COLO668 (cell line): Measurements from ENCODE around the gene RIMBP2.

Experiments
- DNase-seq: peaks from one replicate; lab custom pipeline; 2025; ENCODE audit not compliant: unreplicated experiment; lab: John Stamatoyannopoulos, UW

The RIMBP2 gene

DNA sequence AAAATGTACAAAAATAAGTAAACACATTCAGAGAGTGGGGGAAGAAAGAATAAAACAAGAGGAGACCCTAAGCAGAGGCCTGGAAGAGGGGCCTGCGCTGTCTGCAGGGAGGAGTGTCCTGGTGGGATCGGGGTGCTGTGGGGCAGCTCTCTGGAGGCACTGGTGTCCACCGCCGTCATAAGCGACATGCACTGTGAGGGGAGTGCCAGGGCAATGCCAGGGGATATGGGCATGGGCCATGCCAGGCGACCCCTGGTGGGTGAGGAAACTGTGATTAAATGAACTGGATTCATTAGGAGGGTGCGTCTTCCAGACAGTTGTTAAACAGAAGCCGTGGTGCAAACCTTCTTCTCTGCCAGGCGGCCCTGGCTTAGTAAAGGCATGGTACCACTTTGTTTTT lies 261.8 kb downstream of the RIMBP2 start:
- no peak for DNase-seq

- no peak for DNase-seq
Measured at GRCh38 chr12:130452546-130452945, 263.6 kb downstream of the RIMBP2 start.

GRCh38 chr12:130451001-130451930 lies 264.8 kb downstream of the RIMBP2 start:
- DNase-seq, result no peak

GRCh38 chr12:130449291-130449690 lies 266.8 kb downstream of the RIMBP2 start:
- DNase-seq, result no peak

GRCh38 chr12:130448044-130448821 lies 267.9 kb downstream of the RIMBP2 start:
- no peak for DNase-seq

GRCh38 chr12:130447655-130447965 lies 268.5 kb downstream of the RIMBP2 start:
- DNase-seq, result no peak

DNA sequence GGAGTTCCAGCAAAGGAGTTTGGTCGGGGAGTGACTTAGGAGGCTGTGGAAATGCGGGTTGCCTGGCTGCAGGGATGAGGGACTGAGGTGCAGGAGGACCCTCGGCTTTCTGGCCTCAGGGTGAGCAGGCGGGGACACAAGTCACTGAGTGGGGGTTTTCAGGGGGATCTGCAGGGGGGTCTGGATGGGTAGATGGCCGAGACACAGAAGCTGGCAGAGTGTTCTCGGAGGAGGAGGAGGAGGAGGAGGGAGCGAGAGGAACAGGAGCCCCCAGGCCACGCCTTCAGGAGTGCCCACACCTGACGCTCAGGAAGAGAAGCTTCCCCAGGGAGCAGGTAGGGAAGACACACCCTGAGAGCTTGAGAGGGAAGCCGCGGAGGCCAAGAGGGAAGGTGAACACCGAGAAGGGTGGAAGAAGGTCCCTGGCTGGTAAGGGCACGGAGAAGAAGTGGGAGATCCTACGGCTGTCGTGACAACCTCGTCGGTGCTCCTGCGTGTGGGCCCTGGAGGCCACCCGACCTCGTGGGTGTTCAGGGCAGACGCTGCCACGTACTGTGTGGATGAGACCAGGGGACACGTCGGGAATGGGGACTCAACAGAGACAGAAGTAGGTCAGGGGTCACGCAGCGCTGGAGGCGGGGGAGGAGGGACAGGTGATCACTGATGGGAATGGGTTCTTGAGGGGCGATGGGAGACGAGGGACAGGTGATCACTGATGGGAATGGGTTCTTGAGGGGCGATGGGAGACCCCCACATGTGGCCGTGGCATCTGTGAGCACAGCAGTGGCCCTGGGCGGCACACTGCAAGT lies 269.0 kb downstream of the RIMBP2 start:
- DNase-seq, result no peak

GRCh38 chr12:130444986-130445385 lies 271.1 kb downstream of the RIMBP2 start:
- DNase-seq, result no peak

- no peak for DNase-seq
Measured at GRCh38 chr12:130444061-130444460, 272.0 kb downstream of the RIMBP2 start.

- no peak for DNase-seq
Measured at GRCh38 chr12:130441771-130442760, 274.0 kb downstream of the RIMBP2 start.

- DNase-seq, result no peak
Measured at GRCh38 chr12:130440411-130441080, 275.6 kb downstream of the RIMBP2 start.

DNA sequence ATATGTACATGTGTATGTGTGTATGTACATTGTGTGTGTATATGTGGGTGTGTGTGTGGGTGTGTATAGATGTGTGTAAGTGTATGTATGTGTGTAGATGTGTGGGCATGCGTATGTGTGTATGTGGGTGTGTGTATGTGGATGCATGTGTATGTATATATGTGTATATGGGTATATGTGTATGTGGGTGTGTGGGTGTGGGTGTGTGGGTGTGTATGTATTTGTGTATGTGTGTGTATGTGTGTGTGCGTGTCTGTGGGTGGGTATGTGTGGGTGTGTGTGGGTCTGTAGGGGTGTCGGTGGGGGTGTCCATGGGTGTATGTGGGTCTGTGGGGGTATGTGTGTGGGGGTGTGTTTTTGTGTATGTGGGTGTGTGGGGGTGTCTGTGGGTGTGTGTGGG lies 276.8 kb downstream of the RIMBP2 start:
- no peak for DNase-seq

GRCh38 chr12:130438711-130439110 lies 277.4 kb downstream of the RIMBP2 start:
- DNase-seq, result no peak

- no peak for DNase-seq
Measured at GRCh38 chr12:130438243-130438620, 277.9 kb downstream of the RIMBP2 start.

DNA sequence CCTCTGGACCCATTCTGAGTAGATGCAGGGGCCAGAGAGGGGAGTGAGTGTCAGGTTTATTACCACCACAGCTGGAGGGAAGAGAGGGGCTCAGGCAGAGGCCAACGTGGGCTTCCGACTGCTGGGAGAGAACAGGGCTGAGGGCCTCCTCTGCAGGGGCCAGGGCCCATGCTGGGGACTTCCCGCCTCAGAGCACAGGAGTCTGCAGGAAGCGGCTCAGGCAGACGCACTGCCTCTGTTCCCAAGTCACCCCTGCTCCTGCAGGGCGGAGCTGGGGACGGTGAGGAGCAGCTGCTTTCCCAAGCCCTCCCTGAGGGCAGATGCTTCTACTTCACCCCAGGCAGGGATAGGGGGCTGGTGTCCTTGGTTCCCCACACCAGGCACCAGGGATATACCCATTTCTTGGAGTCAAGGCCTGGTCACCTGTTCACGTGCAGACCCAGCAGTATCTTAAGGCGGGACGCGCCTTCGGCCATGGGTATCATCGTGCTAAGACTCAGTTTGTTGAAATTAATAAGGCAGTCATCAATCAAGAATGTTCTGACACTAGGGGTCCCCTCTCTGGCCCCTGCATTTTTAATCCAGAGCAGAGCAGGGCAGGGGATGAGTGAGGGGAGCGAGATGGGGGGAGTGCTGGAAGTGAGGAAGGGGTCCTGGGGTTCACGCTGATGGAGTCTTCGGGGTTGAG lies 278.4 kb downstream of the RIMBP2 start:
- no peak for DNase-seq

- no peak for DNase-seq
Measured at GRCh38 chr12:130436741-130437501, 279.2 kb downstream of the RIMBP2 start.

DNA sequence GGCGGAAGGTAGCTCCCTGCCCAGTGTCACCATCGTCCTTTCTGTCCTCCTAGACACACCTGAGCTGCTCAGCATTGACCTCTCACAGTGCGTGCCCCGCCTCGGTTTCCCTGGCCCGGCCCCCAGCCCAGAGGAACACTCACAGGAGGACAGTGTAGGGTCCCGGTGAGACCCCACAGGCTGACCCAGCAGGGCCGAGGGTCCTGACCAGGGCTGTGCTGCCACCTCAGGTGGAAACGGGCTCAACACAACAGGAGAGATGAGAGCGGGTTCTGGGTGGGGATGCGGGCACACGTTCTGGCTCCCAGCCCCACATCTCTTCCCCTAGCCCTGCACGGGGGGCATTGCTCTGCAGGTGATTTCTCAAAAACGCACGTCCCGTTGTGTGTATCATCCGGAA lies 280.3 kb downstream of the RIMBP2 start:
- no peak for DNase-seq

GRCh38 chr12:130435331-130435730 lies 280.8 kb downstream of the RIMBP2 start:
- DNase-seq, result no peak
